Stimulated activated CD4-positive, alpha-beta T cell treated with anti-CD3 and anti-CD28 coated beads, Interleukin-2, amount 100 ng/mL, for 48 hours (primary cell): Measurements from ENCODE around the gene TNFSF15.

Experiments
- DNase-seq, 2 donors: peaks; one replicate each; pipeline ENCODE4 v3.0.0-alpha.2; 2020

The TNFSF15 gene

DNA sequence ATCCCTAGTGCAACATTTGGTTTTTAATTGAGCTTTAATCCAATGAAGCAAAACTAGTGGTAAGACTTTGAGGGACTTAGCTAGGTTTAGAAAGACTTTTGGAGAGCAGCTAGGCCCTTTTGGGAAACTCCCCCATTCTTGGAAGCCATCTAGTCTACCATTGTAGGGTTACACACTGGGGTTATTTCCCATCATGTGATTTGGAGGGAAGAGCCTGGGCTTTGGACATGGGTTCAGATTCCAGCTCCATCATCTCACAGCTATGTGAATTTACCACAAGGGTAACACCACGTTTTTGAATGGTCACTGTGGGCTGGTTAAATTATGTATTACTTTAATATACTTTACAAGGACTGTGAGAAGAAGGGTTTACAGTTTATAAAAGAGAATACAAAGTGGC, 18.3 kb upstream of the TNFSF15 start:
- DNase-seq: no peak

DNA sequence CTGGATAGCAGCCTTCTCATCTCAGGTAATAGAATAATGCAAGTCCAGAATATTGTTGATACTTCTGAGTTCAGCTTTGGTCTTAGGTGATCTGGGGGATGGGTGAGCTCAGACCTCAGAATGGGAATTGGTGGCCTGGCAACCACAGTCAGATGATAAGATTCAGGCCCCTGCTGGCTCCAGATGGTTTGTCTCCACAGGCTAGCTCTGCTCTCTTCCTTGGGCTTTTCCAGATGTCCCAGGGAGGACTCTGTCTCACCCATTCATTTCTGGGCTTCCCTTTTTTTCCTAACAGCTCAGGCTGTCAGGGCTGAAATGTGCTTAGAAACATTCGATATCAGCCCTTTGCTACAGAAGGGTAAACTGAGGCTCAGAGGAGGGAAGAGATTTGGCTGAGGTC, 17.6 kb upstream of the TNFSF15 start:
- DNase-seq: no peak

DNA sequence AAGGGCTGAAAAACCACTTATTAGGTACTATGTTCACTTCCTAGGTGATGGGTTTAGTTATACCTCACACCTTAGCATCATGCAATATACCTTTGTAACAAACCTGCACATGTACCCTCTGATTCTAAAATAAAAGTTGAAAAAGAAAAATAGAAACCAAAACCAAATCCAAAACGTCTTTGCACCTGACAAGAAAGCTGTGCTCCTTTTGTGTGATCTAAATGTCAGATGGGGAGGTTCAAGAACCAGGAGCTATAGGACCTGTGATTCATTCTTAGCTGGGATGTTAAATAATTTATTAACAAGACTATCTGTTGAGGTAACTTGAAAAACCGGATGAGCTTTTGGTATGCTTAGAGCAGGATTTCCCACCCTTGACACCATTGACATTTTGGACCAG, 16.9 kb upstream of the TNFSF15 start:
- DNase-seq: no peak

DNA sequence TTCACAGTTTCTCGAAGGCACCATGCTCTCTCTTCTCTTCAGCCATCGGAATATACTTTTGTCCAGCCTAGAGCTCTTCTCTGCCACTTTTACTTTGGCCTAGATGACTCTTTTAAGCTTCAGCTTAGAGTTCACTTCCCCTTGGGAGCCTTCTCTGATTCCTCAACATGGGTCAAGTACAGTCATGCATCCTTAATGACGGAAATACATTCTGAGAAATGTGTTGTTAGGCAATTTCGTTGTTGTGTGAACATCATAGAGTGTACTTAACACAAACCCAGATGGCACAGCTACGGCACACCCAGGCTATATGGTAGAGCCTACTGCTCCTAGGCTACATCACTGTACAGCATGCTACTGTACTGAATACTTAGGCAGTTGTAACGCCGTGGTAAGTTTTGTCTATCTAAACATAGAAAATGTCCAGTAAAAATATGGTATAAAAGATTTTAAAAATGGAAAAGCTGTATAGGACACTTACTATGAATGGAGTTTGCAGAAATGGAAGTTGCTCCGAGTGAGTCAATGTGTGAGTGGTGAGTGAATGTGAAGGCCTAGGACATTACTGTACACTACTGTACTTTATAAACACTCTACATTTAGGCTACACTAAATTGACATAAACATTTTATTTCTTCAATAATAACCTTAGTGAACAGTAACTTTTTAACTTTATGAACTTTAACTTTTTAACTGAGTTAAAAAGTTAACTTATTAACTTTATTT, 15.1 kb upstream of the TNFSF15 start:
- no peak for DNase-seq

DNA sequence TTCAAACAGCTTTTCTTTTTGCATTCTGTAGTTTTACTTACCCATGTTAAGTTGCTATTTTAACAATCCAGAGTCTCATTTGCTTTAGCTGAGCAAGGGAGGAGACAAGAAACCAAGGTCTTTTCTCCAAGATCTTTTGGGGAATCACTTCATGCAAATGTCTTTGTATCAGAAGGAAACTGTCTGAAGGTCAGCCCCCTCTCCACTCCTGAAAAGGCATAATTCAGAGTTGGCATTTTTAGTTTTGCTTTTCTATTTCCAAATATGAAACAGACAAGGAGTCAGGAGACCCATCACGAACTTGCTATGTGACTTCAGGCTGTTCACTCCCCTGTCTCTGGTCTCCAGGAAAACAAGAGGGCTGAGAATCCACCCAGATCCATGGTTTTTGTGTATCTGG, 12.3 kb upstream of the TNFSF15 start:
- DNase-seq: no peak

DNA sequence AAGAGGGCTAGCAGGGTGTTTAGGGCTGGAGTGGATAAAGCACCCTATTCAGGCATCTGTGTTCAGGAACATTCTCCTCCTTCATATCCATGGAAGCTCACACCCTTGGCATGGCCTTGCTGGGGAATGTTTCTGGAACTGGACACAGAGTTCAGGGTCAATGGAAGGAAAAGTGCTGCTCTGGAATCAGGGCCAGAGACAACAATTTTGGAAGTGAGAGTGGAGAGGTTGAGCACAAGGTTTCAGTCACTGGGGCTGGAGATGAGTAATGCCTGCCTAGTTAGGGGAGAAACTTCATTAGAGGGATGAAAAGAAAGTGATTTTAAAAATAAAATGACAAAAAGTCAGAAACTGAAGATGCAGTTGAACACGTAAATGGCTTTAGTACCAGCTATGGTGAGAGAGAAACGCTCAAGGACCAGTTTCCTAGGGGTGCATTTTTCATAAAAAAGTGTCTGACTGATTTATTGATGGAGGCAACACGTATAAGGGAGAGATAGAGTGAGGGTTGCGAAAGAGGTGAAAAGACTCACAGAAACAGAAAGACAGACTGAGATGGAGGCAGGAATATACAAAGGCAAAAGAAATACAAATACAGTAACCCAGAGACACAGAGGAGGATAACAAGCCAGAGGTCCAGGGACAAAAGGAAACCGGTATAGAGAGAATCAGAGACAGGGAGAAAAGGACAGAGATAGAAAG, 8.0 kb upstream of the TNFSF15 start:
- DNase-seq: no peak

DNA sequence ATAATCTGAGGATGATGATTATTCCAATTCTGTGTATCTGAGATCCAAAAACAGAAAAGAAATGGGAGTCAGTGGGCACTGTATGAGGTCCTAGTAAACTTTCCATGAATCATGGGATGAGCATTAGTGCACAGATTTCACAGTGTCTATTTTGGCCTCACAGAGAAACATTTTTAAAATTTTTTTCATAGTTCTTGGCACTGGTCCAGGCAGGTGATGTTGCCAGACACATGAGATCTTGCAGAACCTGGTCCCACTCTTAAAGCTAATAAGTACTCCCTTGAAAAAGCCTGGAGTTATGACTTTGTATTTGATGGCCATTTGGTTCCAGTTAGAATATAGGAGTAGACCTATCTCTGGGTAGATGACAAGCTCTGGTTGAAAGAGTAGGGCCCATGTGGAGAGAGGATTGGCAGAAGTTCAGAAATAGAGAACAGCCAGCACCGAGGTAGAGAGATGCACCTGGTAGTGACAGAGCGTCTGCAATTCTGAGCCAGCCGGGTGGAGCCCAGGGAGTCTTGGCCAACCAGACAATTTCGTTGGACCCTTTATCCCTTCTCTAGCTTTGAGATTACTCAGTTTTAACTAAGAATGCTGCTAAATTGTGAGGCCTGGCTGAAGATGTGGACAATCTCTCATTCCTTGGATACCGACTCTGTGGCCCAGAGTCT, 6.3 kb upstream of the TNFSF15 start:
- DNase-seq: no peak

DNA sequence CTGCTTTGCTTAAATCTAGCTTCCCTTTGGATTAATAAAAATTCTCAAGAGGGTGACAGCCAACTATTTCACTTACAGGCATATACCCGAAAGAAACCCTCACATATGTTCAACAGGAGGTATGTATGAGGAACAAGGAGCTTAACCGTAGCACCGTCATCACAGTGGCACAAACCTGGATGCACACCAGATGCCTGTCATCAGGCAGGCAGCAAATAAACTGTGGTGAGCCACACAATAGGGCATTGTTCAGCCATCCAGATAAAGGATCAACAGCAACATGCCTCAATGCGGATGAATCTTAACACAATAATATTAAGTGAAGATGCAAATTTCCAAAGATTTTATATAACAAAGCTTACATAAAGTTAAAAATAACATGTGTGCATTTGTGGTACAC, 5.5 kb upstream of the TNFSF15 start:
- DNase-seq: no peak

DNA sequence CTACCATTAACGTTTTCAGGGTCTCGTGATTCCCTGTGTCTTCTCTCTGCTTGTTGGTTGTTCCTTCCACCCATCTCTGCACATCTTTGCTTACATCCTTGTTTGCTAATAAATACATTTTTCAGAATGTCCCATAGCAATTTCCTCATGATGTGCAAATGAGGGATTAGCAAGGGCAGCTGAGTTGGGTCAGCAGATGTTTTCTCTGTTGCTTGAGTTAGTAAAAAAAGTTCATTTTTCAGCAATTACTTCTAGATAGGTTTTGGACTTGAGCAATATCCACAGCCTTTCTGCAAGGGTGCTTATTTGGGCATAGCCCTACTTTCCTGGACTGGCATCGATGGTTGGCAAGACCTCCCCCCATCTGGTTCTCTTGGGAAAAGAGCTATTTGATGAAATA, 4.8 kb upstream of the TNFSF15 start:
- DNase-seq: no peak

DNA sequence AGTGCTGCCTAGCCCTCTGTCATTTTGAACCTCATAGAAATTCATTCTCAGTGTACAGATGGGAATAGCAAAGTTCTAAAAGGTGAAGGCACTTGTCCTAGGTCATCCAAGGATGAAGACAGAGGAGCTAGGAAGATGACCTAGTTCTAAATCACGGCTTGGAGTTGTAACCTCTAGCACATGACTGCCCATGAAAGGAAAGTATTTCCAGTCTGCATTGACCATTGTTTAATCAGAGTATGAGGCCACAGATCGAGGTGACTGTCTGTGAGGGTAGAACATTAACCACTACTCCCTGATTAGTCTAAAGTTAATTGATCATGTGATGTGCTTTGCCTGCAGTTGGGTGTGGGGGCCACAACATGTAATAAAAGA, 674 bp upstream of the TNFSF15 start:
- no peak for DNase-seq

DNA sequence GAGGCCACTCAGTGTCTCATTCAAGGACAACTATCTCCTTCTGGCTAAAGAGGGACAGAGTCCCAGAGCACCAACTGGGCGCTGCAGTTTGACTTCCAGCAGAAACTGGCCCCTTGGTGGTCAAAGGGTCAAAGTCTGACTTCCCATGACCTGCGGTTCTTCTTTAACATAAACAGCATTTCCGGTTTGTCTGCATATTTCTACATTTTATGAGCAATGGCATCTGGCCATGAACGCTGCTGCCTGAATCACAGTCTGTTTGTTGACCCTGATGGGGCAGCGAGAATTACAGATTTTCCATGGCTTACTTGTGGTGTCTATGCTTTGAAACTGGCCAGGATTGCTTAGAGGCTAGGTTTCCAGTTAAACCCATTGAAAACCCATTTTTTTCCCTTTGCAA, 1.3 kb downstream of the TNFSF15 start:
- no peak for DNase-seq

DNA sequence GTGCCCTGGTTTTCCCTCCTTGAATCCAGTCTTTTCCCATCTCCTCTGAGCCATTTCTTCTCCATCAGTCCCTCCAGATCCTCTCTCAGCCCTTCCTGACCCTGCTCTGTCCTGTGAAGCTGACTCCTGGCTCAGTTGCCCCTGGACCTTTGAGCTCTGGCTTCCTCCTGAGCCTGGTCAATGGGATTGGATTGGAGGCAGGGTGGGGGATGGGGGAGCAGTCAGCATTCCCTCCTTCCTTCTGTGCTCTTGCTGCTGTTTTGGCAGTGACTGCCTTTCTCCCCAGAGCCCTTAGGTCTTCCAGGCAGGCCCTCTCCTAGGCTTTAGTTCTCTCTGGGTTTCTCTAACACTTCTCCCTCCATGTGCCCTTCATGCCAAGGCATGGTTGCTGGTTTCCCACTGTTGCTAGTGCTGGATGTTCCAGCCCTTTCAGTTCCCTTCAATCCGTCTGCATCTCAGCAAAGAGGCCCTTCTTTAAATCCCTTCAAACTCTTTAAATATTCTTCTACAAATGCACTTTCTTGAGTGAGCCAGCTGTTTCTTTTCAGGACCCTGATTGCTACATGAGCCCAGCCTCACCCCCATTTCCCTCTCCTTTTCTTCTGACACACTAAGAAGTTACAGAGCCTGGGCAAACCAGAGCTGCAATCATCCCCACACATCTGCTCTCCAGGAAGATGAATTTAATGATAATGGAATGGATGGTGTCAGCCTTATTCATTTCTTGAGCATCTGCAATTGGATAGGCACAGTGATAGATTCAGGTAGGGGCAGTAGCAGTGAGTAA, 2.2 kb downstream of the TNFSF15 start:
- no peak for DNase-seq

DNA sequence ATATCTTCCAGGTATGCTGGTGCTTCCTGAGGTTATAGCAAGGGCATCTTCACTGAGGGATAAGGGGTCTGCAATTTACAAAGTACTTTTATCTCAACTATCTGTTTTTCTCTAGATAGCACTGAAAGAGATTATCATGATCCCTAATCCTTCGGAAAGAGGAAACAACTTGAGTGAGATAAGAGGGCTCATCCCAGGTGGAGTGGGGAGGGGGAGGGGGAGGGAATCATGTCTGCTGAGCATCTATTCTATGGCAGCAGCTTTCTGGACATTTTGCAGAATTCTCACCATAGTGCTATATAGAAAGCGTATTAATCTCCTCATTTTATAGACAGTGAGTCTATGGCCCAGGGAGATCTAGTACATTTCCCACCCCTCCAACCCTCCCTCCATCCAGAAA, 5.9 kb downstream of the TNFSF15 start:
- DNase-seq: no peak

DNA sequence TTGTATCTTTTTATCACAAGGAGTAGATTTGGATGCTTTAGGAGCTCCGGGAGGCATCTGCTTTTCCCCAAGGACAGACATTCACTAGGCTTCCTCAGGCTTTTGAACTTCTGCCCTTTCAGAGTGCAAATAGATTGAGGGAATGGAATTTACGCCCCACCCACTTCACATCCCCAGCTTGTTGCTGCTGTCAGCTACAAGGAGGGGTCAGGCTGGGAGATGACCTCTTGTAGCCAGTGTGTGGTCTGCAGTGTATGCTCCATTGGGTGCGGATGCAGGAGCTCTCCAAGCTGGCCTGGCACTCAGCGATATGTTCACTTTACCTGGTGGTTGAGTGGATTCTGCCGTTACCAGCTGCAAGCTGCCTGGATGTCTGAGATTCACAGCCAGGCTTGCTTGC, 6.4 kb downstream of the TNFSF15 start:
- no peak for DNase-seq

DNA sequence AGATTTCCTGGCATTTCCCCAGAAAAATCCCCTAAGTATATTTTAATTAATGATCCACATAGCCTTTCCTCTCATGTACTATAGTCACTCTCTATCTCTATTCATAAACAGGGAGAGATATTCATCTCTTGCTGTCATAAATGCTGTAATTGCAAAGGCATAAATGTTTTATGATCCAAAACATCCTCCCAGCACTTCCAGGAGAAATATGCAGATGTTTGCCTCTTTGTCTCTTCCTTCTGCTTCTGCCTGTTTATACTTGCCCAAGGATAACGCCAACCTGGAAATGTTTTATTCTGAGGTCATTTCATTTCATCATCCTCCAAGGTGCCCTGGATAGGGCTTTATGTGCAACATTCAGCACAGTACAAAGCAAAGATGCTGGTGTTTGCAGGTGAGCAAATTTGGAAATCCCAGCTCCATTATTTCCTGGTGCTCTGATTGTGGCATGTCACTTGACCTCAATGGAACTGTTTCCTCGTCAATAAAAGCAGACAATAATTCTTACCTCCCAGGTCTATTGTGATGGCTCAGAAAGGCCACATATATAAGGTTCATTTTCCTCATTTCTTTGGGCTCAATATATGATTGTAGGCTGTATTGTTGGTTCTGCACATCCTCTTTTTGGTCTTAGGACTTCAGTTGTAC, 6.9 kb downstream of the TNFSF15 start:
- DNase-seq: no peak

DNA sequence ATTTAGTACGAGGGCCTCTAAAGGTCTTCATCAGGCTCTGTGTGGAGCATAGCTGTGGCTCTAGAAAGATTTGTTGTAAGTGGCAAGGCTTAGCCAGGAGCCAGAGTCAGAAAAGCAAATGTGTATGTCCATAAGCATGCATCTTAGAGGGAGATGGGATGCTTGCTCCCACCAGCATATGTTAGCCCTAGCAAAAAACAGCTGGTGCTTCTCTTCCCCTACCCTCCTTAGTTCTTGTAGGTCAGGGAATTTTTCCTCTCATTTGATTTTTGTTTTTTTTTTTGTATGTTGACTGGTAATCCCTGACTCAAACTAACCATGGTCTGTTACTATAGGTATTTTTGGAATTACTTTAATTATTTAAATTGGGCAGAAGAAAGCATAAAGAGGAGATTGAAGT, 7.7 kb downstream of the TNFSF15 start:
- no peak for DNase-seq

DNA sequence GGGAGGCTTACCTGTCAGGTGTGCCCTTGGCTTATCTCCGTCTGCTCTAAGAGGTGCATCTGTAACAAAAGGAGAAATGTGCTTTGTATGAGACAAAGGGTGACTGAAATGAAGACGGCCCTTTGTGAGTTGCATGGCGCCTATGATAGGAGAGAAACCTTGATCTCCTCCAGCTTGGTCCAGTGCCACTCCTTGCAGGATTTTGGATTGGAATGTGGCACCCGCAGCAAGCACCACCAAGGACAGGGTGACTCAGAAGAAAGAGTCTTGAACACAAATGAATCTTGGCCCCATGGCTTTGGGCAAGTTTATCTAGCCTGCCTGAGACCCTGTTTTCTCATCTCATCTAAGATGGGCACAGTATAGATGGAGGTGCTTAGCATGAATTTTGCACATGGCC, 13.4 kb downstream of the TNFSF15 start:
- DNase-seq: no peak

DNA sequence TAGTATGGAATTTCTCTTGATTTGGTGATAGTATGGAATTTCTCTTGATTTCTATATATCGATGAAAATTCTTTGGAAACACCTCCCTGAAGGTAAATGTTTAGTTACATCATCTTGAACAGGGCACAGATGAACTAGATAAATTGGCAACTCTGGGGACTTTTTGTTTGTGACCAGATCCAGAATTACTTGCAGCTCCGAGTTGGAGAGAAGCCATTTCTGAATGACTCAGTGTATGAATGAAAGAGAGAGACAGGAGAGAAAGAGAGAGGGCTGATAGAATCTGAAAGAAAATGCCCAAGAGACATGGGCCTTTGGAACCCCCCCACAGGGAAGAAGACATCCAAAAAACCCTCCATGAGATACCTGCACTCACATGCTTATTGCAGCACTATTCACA, 14.1 kb downstream of the TNFSF15 start:
- DNase-seq: no peak

DNA sequence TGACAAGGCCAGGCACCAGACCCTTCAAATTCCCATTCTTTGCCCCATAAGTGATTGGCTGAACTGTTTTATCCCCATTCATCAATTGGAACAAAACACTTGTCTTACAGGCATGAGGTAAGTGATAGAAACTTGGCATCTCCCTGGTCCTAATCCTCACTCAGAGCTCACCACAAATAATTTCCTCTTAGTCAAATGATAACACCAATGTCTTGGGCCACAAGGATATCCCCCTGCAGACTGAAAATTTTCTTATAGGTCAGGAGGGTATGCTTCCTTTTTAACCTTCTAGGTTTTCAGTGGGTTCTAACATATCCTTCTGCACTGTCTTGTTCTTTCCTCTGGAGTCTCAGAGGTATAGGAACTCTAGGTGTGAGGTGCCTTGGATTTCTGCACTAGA, 14.5 kb downstream of the TNFSF15 start:
- DNase-seq: no peak

DNA sequence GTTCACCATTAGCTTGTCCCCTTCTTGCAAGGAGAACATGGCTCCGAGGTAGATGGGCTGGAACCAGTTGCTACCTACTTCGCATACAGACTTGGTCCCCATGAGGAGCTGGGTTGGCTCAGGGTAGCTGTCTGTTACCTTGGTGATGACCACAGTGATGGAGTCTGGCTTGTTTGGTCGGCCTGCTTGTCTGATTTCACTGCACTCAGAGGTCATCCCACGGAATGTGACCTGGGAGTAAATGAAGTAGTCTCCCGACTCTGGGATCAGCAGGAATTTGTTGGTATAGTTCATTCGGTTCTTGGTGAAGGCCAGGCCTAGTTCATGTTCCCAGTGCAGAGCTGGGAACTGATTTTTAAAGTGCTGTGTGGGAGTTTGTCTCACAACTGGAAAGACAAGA, 15.3 kb downstream of the TNFSF15 start:
- DNase-seq: no peak

DNA sequence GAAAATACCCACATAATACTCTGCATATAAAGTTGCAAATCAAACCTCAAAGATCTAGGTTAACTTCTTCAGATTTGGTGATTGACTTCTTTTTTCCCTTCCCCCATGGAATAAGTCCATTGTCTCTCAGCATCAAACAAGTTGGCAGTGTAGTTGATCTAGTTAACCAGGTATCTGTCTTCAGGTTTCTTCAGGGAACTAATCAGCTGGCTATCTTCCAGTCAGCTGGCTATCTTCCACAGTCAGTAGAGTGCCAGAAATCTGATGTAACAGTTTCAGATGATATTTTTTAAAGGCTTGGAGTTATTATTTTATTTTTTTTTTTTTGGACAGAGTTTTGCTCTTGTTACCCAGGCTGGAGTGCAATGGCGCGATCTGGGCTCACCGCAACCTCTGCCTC, 16.8 kb downstream of the TNFSF15 start:
- DNase-seq: no peak

DNA sequence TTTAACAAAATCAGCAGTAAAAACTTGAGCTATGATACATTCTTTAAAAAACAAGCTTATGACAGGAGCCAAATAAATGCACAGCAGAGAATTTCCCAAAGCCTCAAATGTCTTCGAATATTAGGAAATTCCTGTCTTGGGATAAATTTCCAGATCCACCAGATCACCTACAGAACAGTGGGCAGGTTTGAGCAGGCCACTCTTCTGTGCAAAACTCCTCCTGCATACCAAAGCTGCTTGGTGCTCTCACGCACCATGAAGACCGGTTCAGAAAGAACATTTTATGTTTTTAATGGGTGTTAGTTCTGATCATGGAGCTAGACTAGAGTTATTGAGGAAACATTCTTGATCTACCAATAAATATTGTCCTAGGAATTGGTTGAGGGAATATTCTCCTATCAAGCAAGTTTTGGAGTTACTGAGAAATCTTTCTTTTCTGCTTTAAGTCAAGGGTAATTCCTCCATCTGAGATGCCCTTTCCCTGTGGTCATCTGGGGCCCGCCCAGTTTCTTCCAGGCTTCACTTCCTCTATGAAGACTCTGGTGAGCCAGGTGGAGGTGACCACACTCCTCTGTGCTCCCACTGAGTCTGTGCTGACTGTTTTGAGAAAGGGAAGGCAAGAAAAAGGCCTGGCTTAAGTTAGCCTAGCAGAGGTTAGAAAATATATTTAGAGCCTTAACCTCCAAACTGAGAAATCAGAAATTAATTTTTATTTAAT, 17.9 kb downstream of the TNFSF15 start:
- no peak for DNase-seq
